ENCODE data around the gene HERPUD2.

The HERPUD2 gene

GRCh38 chr7:35584990-35585389 lies 109.9 kb downstream of the HERPUD2 start:
- no peak for TF ChIP-seq CTCF (IDR thresholded peaks at IDR 0.05)

All from LNCAP (cell line).